Natural killer cell (primary cell): ENCODE results near the gene TRAPPC2L. TPM values are rescaled to one million over a fixed set of nuclear protein-coding genes. Genes with fewer than 3 reads are reported as not detected.

ENCODE experiments used
- ATAC-seq, 3 donors: fragments of 150-1000 bp in 2 of 3; fragments of 200-7000 bp in 1 of 3; cut with Tn5 transposase; 1 replicate in 1 of 3; 2 replicates in 2 of 3; pipeline ENCODE4 v1.10.0; 2021; ENCODE audit warnings: mild to moderate bottlenecking in 2 of 3, moderate library complexity in 2 of 3
- DNase-seq, 2 donors: peaks; one replicate each; pipeline versions ENCODE4 v3.0.0 to v3.0.0-alpha.2; 2013 to 2021; ENCODE audit warnings: mixed read lengths in 1 of 2
- H3K27ac ChIP-seq: one replicate; pipeline ENCODE4 v1.5.1; 2013; ENCODE audit warnings: mild to moderate bottlenecking, low read length
- H3K27me3 ChIP-seq: one replicate; pipeline ENCODE4 v1.6.1; 2013; ENCODE audit warnings: low read length; ENCODE audit not compliant: control insufficient read depth, insufficient read depth
- H3K36me3 ChIP-seq: one replicate; pipeline ENCODE4 v1.6.1; 2013; ENCODE audit warnings: low read length; ENCODE audit not compliant: control insufficient read depth, insufficient read depth
- H3K4me1 ChIP-seq: one replicate; pipeline ENCODE4 v1.6.1; 2013; ENCODE audit warnings: low read length; ENCODE audit not compliant: control insufficient read depth, insufficient read depth
- H3K4me3 ChIP-seq: one replicate; pipeline ENCODE4 v1.5.1; 2013; ENCODE audit warnings: low read length
- H3K9me3 ChIP-seq: one replicate; pipeline ENCODE4 v1.6.1; 2013; ENCODE audit warnings: low read length; ENCODE audit not compliant: control insufficient read depth, insufficient read depth
- H3K27ac Mint-ChIP-seq, 2 donors: one replicate each; pipeline ENCODE4 v1.8.0; 2022; ENCODE audit warnings: mild to moderate bottlenecking in 2 of 2, mixed read lengths in 2 of 2, moderate library complexity in 1 of 2
- H3K27me3 Mint-ChIP-seq, 2 donors: one replicate each; pipeline ENCODE4 v1.8.0; 2022; ENCODE audit warnings: low read depth in 2 of 2, mixed read lengths in 2 of 2
- H3K36me3 Mint-ChIP-seq: one replicate; pipeline ENCODE4 v1.8.0; 2022; ENCODE audit warnings: mixed read lengths
- H3K4me1 Mint-ChIP-seq, 2 donors: one replicate each; pipeline ENCODE4 v1.8.0; 2022; ENCODE audit warnings: mixed read lengths in 2 of 2
- H3K4me3 Mint-ChIP-seq: one replicate; pipeline ENCODE4 v1.8.0; 2022; ENCODE audit warnings: mild to moderate bottlenecking, moderate library complexity, mixed read lengths
- H3K9me3 Mint-ChIP-seq, 2 donors: one replicate each; pipeline ENCODE4 v1.8.0; 2022; ENCODE audit warnings: mixed read lengths in 2 of 2
- WGBS: methylation state at CpG from one replicate; pipeline ENCODE4 v1.1.7; 2013; ENCODE audit warnings: missing lambda C conversion rate; ENCODE audit not compliant: insufficient coverage; 5-methylcytosine and 5-hydroxymethylcytosine counted together
- intact Hi-C: fragments of 100-400 bp; cut with micrococcal nuclease; formaldehyde crosslinking; loops from one replicate; pipeline ENCODE4 v1.14.2; 2022
- total RNA-seq, 4 donors: library from RNA; stranded (reverse); fragments of 120-200 nt in 1 of 4; gene quantifications; one replicate each; pipeline versions ENCODE4 v1.2.3 to v1.2.4, GENCODE V29; 2013 to 2022
- TF ChIP-seq, protein P1 (sequence below): fragments of 200-600 bp; IDR thresholded peaks from one replicate; pipeline ENCODE4 v1.8.0; 2022; ENCODE audit warnings: antibody characterized with exemption

Gene TRAPPC2L
- total RNA-seq, 3 donors from 2014 or later (not counting 1 experiment from before 2014, with no cell fraction given), result 31.9 to 39.0 (median 36.2) TPM

DNA sequence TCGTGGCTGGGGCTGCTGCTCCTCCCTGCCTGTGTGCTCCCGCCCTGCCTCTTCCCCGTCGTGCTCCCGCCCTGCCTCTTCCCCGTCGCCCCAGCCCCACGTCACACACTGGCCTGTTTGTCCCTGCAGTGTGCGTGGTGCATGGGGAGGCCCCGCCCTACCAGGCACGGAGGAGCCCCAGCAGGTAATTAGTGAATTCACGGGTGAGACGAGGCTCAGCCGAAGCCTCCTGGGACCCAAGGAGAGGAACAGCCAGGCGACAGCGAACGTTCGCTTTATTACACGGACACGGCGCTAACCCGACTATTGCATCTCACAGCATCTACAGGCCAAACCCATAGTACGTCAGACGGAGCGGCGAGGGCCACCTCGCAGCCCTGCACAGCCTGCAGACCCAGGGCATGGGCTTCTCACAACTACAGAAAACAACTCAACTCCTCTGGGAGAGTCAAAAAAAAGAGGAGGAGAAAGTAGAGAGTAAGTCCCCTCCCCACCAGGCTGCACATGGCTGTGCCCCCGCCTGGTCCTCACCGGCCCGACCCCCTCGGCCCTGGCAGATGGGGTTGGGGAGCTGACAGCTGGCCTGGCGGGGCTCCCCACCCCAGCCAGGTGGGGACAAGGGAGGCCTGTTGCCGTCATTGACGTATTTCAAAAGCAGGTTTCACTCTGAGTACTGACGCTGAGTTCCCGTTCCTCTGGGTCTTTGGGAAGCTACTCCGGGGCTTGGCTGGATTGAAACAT lies 13.9 kb downstream of the TRAPPC2L start:
- Mint-ChIP-seq H3K9me3 (no peaks in the 10 kb centered on the region), H3K36me3 (no peaks in the 10 kb centered on the region), H3K4me1 (no peaks in the 10 kb centered on the region), H3K4me3 (no peak overlapping the region), H3K27ac (no peak overlapping the region), H3K27me3 (peaks cover 10 to 13% of the 10 kb centered on the region in 2 donors)
- Histone ChIP-seq H3K27ac (no peak overlapping the region), H3K4me1 (no peaks in the 10 kb centered on the region), H3K27me3 (peaks cover 8% of the 10 kb centered on the region), H3K4me3 (no peak overlapping the region), H3K9me3 (no peaks in the 10 kb centered on the region), H3K36me3 (no peaks in the 10 kb centered on the region)
- DNase-seq (no peak), ATAC-seq (peak in 1 of 3 donors; percentile 34)
- 27% methylated on average over 36 of the region's 37 CpGs for WGBS
- TF ChIP-seq, protein P1, sequence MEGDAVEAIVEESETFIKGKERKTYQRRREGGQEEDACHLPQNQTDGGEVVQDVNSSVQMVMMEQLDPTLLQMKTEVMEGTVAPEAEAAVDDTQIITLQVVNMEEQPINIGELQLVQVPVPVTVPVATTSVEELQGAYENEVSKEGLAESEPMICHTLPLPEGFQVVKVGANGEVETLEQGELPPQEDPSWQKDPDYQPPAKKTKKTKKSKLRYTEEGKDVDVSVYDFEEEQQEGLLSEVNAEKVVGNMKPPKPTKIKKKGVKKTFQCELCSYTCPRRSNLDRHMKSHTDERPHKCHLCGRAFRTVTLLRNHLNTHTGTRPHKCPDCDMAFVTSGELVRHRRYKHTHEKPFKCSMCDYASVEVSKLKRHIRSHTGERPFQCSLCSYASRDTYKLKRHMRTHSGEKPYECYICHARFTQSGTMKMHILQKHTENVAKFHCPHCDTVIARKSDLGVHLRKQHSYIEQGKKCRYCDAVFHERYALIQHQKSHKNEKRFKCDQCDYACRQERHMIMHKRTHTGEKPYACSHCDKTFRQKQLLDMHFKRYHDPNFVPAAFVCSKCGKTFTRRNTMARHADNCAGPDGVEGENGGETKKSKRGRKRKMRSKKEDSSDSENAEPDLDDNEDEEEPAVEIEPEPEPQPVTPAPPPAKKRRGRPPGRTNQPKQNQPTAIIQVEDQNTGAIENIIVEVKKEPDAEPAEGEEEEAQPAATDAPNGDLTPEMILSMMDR, result no peak
- intact Hi-C loops, result no loop called here

DNA sequence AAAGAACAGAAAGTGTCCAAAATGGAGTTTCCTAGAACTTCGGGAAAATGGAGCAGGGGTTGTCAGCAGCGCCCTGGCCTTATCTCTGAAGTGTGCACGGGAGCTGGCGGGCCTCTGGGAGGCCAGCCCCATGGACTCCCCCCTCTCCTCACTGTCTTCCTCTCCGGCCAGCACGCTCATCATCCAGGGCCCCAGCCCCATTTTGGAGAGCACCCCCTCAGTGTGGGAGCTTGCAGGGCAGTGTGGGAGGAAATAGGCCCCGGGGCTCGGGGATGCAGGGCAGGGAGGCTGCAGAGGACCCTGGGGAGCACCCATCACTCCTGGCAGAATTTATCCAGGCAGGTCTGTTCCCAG lies 14.4 kb downstream of the TRAPPC2L start:
- H3K9me3 ChIP-seq, result no peaks in the 10 kb centered on the region
- H3K36me3 ChIP-seq, result no peaks in the 10 kb centered on the region
- intact Hi-C loops, result no loop called here
- H3K4me3 ChIP-seq, result no peak overlapping the region
- Mint-ChIP-seq H3K4me1 (no peaks in the 10 kb centered on the region), H3K9me3 (no peaks in the 10 kb centered on the region), H3K36me3 (no peaks in the 10 kb centered on the region), H3K27me3 (peaks cover 10 to 13% of the 10 kb centered on the region in 2 donors), H3K4me3 (no peak overlapping the region), H3K27ac (no peak overlapping the region)
- TF ChIP-seq, protein P1, result no peak
- ATAC-seq (no peak), DNase-seq (no peak)
- H3K4me1 ChIP-seq, result no peaks in the 10 kb centered on the region
- H3K27ac ChIP-seq, result no peak overlapping the region
- H3K27me3 ChIP-seq, result peaks cover 8% of the 10 kb centered on the region
- whole genome bisulfite sequencing, result 18% methylated on average over 8 of the region's 8 CpGs

DNA sequence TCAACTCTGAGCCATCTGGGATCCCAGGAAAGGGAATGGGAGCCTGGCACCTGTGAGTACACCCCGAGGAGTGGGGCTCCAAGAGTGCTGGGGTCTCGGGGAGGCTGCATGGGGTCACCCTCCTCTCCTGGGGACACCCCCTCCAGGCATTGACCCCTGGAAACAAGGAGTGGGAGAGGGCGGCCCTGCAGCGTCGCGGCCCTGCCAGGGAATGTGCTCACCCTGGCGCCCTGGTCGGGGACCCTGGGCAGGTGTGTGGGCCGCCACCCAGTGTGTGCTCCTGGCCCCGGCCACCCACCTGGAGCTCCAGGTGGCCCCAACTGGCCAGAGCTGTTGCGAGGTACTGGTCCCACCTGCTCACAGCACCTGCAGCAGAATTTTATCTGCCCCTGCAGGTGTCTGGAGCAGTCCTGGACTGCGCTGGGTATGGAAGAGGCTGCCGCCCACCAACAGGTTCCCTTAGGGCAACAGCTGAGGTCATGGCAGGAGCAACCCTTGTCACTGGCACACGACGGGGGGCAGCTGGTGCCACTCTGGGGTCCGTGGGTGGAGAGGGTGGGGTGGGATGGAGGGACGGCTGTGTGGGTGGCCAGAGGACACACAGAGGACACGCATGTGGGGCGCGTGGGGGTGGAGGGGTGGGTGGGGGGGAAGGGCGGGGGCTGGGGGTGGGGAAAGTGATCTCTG lies 14.9 kb downstream of the TRAPPC2L start:
- H3K36me3 Mint-ChIP-seq, result no peaks in the 10 kb centered on the region
- no peak overlapping the region for H3K4me3 ChIP-seq
- H3K27me3 ChIP-seq, result peaks cover 8% of the 10 kb centered on the region
- no peak overlapping the region for H3K4me3 Mint-ChIP-seq
- no peaks in the 10 kb centered on the region for H3K36me3 ChIP-seq
- H3K9me3 ChIP-seq, result no peaks in the 10 kb centered on the region
- no peak for ATAC-seq
- H3K27ac Mint-ChIP-seq, result no peak overlapping the region
- no peak overlapping the region for H3K27ac ChIP-seq
- 76% methylated on average over 16 of the region's 21 CpGs for WGBS
- TF ChIP-seq, protein P1, result no peak
- intact Hi-C loops, result no loop called here
- no peak for DNase-seq
- H3K4me1 Mint-ChIP-seq, result no peaks in the 10 kb centered on the region
- no peaks in the 10 kb centered on the region for H3K9me3 Mint-ChIP-seq
- H3K27me3 Mint-ChIP-seq, result peaks cover 10 to 13% of the 10 kb centered on the region in 2 donors
- H3K4me1 ChIP-seq, result no peaks in the 10 kb centered on the region
